Breast epithelium (tissue), 3 donors: ENCODE measurements around the gene SIRPA.

Source experiments
- CTCF ChIP-seq, 3 donors: fragments of 450-650 bp; IDR thresholded peaks; one replicate each; pipeline ENCODE4 v1.5.1; 2016 to 2017; ENCODE audit warnings: antibody characterized with exemption in 3 of 3, mild to moderate bottlenecking in 3 of 3, moderate library complexity in 3 of 3
- POLR2A ChIP-seq: fragments of 450-650 bp; IDR thresholded peaks from one replicate; pipeline ENCODE4 v1.6.1; 2016; ENCODE audit warnings: antibody characterized with exemption, mild to moderate bottlenecking, moderate library complexity
- POLR2AphosphoS5 ChIP-seq, 3 donors: sonication (generic); formaldehyde crosslinking; IDR thresholded peaks; one replicate each; pipeline ENCODE4 v1.6.1; 2017; ENCODE audit warnings: antibody characterized with exemption in 3 of 3

GRCh38 chr20:1928154-1928553 lies 32.9 kb downstream of the SIRPA start:
- TF ChIP-seq CTCF (IDR thresholded peaks at IDR 0.05) (no peak), POLR2A (no peak), POLR2AphosphoS5 (IDR thresholded peaks at IDR 0.05) (no peak)
